IPS-NIHi7 (cell line): ENCODE measurements around the gene CLEC16A.
A peak's percentile ranks its signal among the peaks of the same experiment; 100 is the strongest.

Experiments
- DNase-seq: peaks from one replicate; pipeline ENCODE4 v3.0.0; 2012; ENCODE audit warnings: mixed read lengths; ENCODE audit errors: extremely low spot score

The CLEC16A gene

GRCh38 chr16:11084876-11085485 is 140.6 kb downstream of the CLEC16A start:
- DNase-seq = no peak

DNA sequence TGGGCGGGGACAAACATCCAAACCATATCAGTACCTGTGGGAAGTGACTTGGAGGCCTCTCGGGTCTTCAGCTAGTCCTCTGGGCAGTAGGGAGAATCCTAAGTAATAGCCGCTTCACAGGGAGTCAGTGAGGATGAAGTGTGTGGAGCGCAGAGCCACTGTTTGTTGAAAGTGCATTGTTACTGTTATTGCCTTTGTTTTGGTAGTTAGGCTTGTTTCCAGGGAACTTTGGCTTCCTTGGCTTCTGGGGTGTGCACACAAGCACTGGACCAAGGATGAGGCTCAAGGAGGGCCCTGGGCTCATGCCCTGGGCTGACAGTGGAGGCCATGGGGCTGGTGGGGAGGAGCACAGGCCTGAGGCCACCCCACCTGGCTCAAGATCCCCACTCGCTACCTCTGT is 141.6 kb downstream of the CLEC16A start:
- DNase-seq = no peak

GRCh38 chr16:11087691-11088073 is 143.3 kb downstream of the CLEC16A start:
- DNase-seq = peak; percentile 49

- no peak for DNase-seq
Observed at GRCh38 chr16:11088074-11088730, 143.8 kb downstream of the CLEC16A start.

GRCh38 chr16:11088831-11089230 is 144.5 kb downstream of the CLEC16A start:
- DNase-seq = no peak

- DNase-seq = no peak
Observed at GRCh38 chr16:11089504-11090124, 145.2 kb downstream of the CLEC16A start.

GRCh38 chr16:11090232-11090631 is 145.9 kb downstream of the CLEC16A start:
- DNase-seq = no peak

GRCh38 chr16:11091021-11091785 is 146.8 kb downstream of the CLEC16A start:
- no peak for DNase-seq

DNA sequence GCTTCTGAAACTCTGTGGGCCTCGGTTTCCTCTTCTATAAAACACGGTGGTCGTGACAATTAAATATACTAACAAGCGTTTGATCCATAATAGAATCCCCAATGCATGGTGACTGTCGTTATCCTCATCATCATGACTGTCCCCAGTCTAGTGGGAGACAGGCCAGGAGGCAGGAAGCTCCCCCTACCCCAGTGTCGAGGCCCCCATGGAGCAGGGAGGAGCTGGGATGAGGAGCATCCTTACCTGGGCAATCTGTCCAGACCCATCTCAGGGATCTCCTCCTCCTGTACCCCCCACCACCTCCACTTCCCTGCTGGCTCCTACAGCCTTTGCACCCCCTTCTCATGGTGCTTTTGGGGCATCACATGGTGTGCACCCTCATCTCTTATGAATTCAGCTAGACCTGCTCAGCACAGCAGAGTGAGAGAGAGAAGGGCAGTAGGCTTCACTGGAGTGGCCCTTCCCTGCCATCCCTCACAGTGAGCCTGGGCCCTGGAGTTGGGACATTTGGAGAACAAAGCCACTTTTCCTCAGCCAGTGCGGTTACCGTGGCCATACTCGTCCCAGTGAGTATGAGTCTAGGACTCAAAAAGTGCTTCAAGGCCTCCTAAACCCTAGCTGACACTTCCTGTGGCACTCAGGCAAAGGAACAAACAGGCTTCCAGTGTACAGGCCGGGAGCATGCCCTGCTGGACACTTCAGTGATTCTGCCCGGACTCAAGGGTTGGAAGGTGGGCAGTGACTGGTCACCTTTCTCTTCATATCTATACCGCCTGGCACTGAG is 148.6 kb downstream of the CLEC16A start:
- no peak for DNase-seq

GRCh38 chr16:11093572-11094074 is 149.3 kb downstream of the CLEC16A start:
- no peak for DNase-seq

DNA sequence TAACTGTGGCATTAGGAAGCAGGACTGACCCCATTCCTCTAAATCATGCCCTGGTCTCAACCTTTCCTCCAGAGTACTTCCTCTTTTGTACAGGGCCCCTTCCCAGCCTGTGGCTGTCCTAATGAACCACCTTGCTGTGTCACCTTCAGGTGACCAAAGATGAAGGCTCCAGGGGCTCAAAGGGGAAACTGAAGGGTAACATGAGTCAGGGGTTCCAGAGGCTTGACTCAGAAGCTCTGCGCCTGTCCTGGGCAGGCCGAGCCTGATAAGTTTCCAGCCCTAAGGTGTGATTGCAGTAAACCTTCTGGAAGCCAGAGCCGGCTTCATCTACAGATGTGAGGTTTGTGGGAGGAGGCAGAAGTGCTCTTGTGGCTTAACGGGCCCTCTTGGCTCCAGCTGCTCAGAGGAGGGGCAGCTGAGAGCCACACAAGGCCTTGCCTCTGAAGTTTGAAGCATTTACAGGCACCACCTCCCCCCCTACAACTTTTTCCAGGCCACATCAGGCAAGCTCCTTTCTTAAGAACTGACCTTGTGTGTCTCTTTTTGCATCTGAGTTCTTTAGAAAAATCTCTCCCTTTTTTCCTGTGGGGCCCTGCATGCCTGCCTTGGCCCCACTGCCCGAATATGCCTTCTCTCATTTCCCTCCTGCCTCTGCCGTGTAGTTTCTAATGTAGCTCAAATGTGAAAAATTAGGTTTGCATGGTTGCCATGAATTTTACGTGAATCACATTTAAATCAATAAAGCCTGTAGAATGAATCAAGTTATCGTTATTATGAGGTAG is 149.9 kb downstream of the CLEC16A start:
- DNase-seq = peak; percentile 45

DNA sequence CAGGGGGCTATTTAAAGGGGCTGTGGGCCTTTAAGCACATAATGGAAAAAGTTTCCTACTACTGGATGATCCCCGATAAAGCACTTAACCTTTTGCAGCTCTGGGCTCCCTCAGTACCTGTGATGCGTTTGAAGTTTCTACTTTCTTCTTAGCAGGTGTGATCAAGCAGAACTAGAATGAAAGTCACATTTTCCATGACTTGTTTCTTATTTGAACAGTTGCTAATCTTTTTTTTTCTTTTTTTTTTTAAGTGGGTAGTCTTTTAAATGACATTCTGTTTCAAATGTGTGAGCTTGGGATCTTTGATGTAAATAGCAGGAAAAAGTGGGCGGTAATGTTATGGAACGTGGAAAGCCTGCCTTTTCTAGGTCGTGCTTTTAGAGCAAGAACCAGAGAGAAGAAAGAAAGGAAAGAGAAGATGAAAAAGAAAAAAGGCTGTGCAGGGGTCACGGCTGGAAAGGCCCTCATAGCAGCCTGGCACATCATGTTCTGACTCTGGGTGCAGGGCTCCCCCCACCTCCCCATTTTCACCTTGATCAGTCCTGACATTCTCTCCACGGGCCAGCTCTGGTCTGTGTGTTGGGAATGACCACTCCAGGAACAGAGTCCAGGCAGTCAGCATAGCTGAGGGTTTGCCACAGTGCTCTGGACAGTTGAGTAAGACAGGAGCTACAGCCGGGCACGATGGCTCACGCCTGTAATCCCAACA is 150.6 kb downstream of the CLEC16A start:
- no peak for DNase-seq

- no peak for DNase-seq
Observed at GRCh38 chr16:11095935-11096334, 151.6 kb downstream of the CLEC16A start.

DNA sequence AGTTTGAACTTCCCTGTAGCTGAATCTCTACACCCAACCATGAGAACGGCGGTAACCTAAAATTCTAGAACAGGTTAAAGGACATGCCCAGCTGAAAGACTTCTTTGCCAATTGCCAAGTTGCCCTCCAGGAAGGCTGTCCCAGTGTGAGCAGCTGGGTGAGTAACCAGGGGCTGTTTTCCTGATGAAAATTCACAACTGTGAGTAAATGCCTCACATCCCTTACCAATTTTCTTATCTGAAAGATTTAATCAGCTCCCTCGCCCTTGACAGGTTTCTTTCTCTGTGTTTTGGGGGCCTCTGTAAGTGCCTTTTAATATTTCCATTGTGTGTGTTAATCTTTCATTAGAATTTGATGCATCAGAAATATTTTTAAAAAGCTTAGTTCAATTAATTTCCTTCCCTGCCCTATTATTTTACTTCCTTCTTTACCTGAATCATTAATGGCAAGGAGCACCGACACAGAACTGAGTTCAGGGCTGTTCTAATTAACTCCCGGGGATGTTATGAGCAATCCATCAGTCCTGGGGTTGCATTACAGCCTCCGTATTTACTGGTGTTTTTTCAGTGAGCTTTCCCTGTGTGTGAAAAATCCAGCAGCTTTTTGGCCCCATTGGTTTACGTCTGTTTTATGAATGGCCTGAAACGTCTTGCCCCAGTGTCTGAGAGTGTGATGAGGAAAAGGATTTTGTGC is 152.9 kb downstream of the CLEC16A start:
- no peak for DNase-seq

DNA sequence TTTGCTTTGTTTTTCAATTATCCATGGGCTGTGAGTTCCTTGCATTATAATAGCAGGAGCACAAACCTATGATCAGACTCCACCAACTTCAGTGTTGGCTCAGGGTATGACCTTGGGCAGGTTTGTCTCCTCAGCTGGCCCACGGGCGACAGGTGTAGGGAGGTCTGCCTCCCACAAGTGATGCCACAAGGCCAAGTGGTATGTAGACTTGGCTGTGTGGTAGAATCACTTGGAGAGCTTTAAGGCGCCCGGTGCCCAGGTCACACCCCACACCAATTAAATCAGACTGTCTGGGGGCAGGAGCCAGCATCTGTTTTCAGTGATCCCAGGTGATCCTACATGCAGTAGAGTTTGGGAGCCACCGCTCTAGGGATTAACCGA is 153.4 kb downstream of the CLEC16A start:
- DNase-seq = no peak

GRCh38 chr16:11098601-11099390 is 154.4 kb downstream of the CLEC16A start:
- DNase-seq = no peak

GRCh38 chr16:11099672-11100205 is 155.4 kb downstream of the CLEC16A start:
- no peak for DNase-seq

DNA sequence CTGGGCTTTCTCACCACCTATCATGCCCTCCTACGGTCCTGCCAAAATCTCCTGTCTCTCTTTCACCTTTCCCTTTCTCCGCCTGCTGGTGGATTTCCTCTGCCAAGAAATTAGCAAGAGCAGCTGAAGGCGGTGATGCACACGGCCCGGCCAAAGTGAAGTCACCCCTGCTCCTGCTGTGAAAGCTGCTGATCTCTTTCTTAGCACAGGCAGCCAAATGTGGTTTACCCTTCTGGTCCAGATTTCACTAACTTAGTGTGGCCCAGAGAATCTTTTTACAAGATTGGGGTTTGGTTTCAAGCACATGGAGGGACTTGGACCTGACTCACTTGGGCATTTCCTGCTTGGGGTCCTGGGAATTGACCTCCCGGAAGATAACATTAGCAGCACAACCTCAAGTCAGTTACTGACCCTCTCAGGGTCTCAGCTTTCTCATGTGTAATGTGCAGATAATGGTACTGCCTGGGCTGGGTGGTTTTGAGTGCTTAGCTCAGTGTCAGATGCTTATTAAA is 155.9 kb downstream of the CLEC16A start:
- DNase-seq = peak; percentile 81
